HCT116 (cell line): ENCODE data around the gene LUC7L. TPM values are rescaled to one million over a fixed set of nuclear protein-coding genes. Genes with fewer than 3 reads are reported as not detected.

Experiments
- ATAC-seq: fragments of 200-7000 bp; cut with Tn5 transposase; 2 replicates; pipeline ENCODE4 v1.9.1; 2020; ENCODE audit warnings: mild to moderate bottlenecking, moderate library complexity
- BruUV-seq: library from RNA; stranded (reverse); fragments of 400-500 nt; replicated peaks from 2 replicates; lab custom pipeline; 2021; lab: Mats Ljungman, UMichigan
- CTCF ChIA-PET: fragments of 300-600 bp; sonication (Branson Sonifier 250); formaldehyde crosslinking; loops from one replicate; lab custom pipeline; 2021; ENCODE audit warnings: antibody characterized with exemption; lab: Charles Lee
- POLR2A ChIA-PET: fragments of 300-600, 350-600 bp; sonication (Branson Sonifier 250); formaldehyde crosslinking; loops from one replicate; lab custom pipeline; 2021; ENCODE audit warnings: antibody characterized with exemption; lab: Charles Lee
- RAD21 ChIA-PET, 2 experiments: fragments of 300-600 bp; sonication (Branson Sonifier 250); formaldehyde crosslinking; loops; one replicate each; lab custom pipeline; 2023; ENCODE audit warnings: low total read pairs in 2 of 2; ENCODE audit not compliant: uncharacterized antibody in 2 of 2, unreplicated experiment in 2 of 2, low non-redundant PET in 1 of 2; lab: Charles Lee
- DNase-seq: peaks from one replicate; pipeline ENCODE4 v3.0.0-alpha.2; 2010; ENCODE audit warnings: low read depth, low spot score
- H2AFZ ChIP-seq: fragments of 200-600 bp; shearing (Covaris generic), sonication (generic); 2 replicates; pipeline ENCODE4 v1.6.1; 2017; ENCODE audit warnings: low read depth, mixed run types, mixed read lengths, antibody characterized with exemption, low read length; ENCODE audit not compliant: poor library complexity, severe bottlenecking
- H3K27ac ChIP-seq: 2 replicates; pipeline ENCODE4 v1.5.1; 2012; ENCODE audit warnings: low read depth, low read length
- H3K27me3 ChIP-seq: fragments of 200-600 bp; sonication (generic); 2 replicates; pipeline ENCODE4 v1.6.1; 2016; ENCODE audit warnings: mixed run types, low read length, mixed read lengths; ENCODE audit not compliant: insufficient read depth
- H3K36me3 ChIP-seq, 2 experiments: fragments of 200-500 bp in 1 of 2; fragments of 200-600 bp in 1 of 2; sonication (Bioruptor generic) in 1 of 2; sonication (generic) in 1 of 2; 2 replicates each; pipeline versions ENCODE4 v1.5.1 to v1.6.1; 2014 to 2016; ENCODE audit warnings: low read length in 2 of 2, inconsistent platforms in 1 of 2, mixed read lengths in 1 of 2, mixed run types in 1 of 2; ENCODE audit not compliant: insufficient read depth in 2 of 2, control insufficient read depth in 1 of 2
- H3K4me1 ChIP-seq, 2 experiments: fragments of 200-600 bp in 1 of 2; sonication (generic) in 1 of 2; 2 replicates each; pipeline versions ENCODE4 v1.5.1 to v1.6.1; 2012 to 2017; ENCODE audit warnings: low read length in 2 of 2, inconsistent platforms in 1 of 2, mild to moderate bottlenecking in 1 of 2, mixed read lengths in 1 of 2, mixed run types in 1 of 2, moderate library complexity in 1 of 2; ENCODE audit not compliant: insufficient read depth in 2 of 2, control insufficient read depth in 1 of 2
- H3K4me2 ChIP-seq: fragments of 200-600 bp; sonication (generic); 2 replicates; pipeline ENCODE4 v1.6.1; 2017; ENCODE audit warnings: mixed run types, low read length, mixed read lengths
- H3K4me3 ChIP-seq, 2 experiments: fragments of 200-600 bp in 1 of 2; sonication (generic) in 1 of 2; replicated peaks in 1 of 2; 2 replicates each; pipeline ENCODE4 v1.5.1; 2011 to 2016; ENCODE audit warnings: low read length in 2 of 2, control low read depth in 1 of 2, low read depth in 1 of 2, mild to moderate bottlenecking in 1 of 2, mixed read lengths in 1 of 2, mixed run types in 1 of 2
- H3K79me2 ChIP-seq: fragments of 200-600 bp; sonication (generic); 2 replicates; pipeline ENCODE4 v1.6.1; 2017; ENCODE audit warnings: mild to moderate bottlenecking, mixed run types, low read length, moderate library complexity, mixed read lengths; ENCODE audit not compliant: insufficient read depth
- H3K9ac ChIP-seq: fragments of 200-600 bp; sonication (generic); 2 replicates; pipeline ENCODE4 v1.6.1; 2016; ENCODE audit warnings: low read length, mixed read lengths
- H3K9me2 ChIP-seq: fragments of 200-600 bp; sonication (generic), shearing (Covaris generic); 2 replicates; pipeline ENCODE4 v1.6.1; 2017; ENCODE audit warnings: mixed run types, mild to moderate bottlenecking, moderate library complexity; ENCODE audit not compliant: insufficient read depth
- H3K9me3 ChIP-seq, 2 experiments: fragments of 200-500 bp in 1 of 2; fragments of 200-600 bp in 1 of 2; sonication (Bioruptor generic) in 1 of 2; sonication (generic) in 1 of 2; 2 replicates each; pipeline ENCODE4 v1.6.1; 2014 to 2017; ENCODE audit warnings: low read length in 2 of 2, mixed read lengths in 2 of 2, inconsistent platforms in 1 of 2, low read depth in 1 of 2, mild to moderate bottlenecking in 1 of 2, mixed run types in 1 of 2, moderate library complexity in 1 of 2; ENCODE audit not compliant: control insufficient read depth in 1 of 2, insufficient read depth in 1 of 2
- H4K20me1 ChIP-seq: fragments of 200-600 bp; sonication (generic), shearing (Covaris generic); 2 replicates; pipeline ENCODE4 v1.6.1; 2017; ENCODE audit warnings: mixed run types, mild to moderate bottlenecking, moderate library complexity; ENCODE audit not compliant: insufficient read depth
- CBX3 ChIP-seq: IDR thresholded peaks from 2 replicates; pipeline ENCODE4 v1.6.1; 2012; ENCODE audit warnings: low read depth
- CTCF ChIP-seq, 3 experiments: fragments of 200-600 bp in 1 of 3; sonication (generic) in 1 of 3; IDR thresholded peaks in 2 of 3; conservative IDR thresholded peaks in 1 of 3; 2 replicates each; pipeline ENCODE4 v1.5.1; 2012 to 2017; ENCODE audit warnings: low read depth in 2 of 3, low read length in 2 of 3, antibody characterized with exemption in 1 of 3, borderline replicate concordance in 1 of 3, control low read depth in 1 of 3, mild to moderate bottlenecking in 1 of 3, mixed read lengths in 1 of 3, mixed run types in 1 of 3, moderate library complexity in 1 of 3; ENCODE audit not compliant: insufficient read depth in 1 of 3
- EZH2 ChIP-seq: fragments of 200-600 bp; sonication (generic); IDR thresholded peaks from 2 replicates; pipeline ENCODE4 v1.6.1; 2017; ENCODE audit warnings: antibody characterized with exemption, mixed run types
- MAX ChIP-seq: IDR thresholded peaks from 2 replicates; pipeline ENCODE4 v1.6.1; 2012
- REST ChIP-seq: IDR thresholded peaks from 2 replicates; pipeline ENCODE4 v1.6.1; 2012; ENCODE audit warnings: low read depth
- SIN3A ChIP-seq: IDR thresholded peaks from 2 replicates; pipeline ENCODE4 v1.6.1; 2012; ENCODE audit warnings: low read depth
- TCF7L2 ChIP-seq: IDR thresholded peaks from 2 replicates; pipeline ENCODE4 v1.7.0; 2011; ENCODE audit warnings: borderline replicate concordance, inconsistent platforms; ENCODE audit not compliant: insufficient read depth, insufficient read length; ENCODE audit errors: extremely low read depth
- ZNF274 ChIP-seq: fragments of 200-500 bp; sonication (Bioruptor generic); IDR thresholded peaks from 2 replicates; pipeline ENCODE4 v1.6.1; 2014; ENCODE audit warnings: mild to moderate bottlenecking, low read depth, low read length, inconsistent platforms
- intact Hi-C: fragments of 100-400 bp; cut with micrococcal nuclease; formaldehyde crosslinking; loops from 2 replicates; pipeline ENCODE4 v1.10.0; 2022
- total RNA-seq: library from RNA; stranded (reverse); gene quantifications from one replicate; pipeline ENCODE4 v1.2.1, GENCODE V29; 2021; ENCODE audit not compliant: unreplicated experiment

LUC7L gene
- total RNA-seq, 1 experiment from 2014 or later, result 50.5 TPM

GRCh38 chr16:188674-189073 lies 40.6 kb downstream of the LUC7L start:
- BruUV-seq, result TSS peak; percentile 31
- Histone ChIP-seq H3K4me1 (no peaks in the 10 kb centered on the region), H3K79me2 (no peaks in the 10 kb centered on the region), H4K20me1 (no peaks in the 10 kb centered on the region), H3K9me2 (no peaks in the 10 kb centered on the region), H2AFZ (no peak overlapping the region), H3K27ac (no peak overlapping the region), H3K4me2 (no peak overlapping the region), H3K4me3 (no peak overlapping the region), H3K36me3 (peaks cover 0 to 7% of the 10 kb centered on the region in 2 experiments), H3K9me3 (no peaks in the 10 kb centered on the region), H3K27me3 (no peaks in the 10 kb centered on the region), H3K9ac (no peak overlapping the region)
- ATAC-seq (peak; percentile 62; the same call in 1 of the 2 replicates), DNase-seq (no peak)
- intact Hi-C loops, result no loop called here
- POLR2A ChIA-PET, result no interaction called here
- CTCF ChIA-PET, result interaction anchor here (0.7 kb wide), 1 partner anchor 115 kb away, joined by 5 read pairs; no protein-coding TSS in a partner anchor
- RAD21 ChIA-PET, result no interaction called here
- TF ChIP-seq TCF7L2, result no peak
- TF ChIP-seq CBX3, result no peak
- TF ChIP-seq REST, result no peak
- no peak for TF ChIP-seq ZNF274
- no peak for TF ChIP-seq MAX
- no peak for TF ChIP-seq EZH2
- TF ChIP-seq CTCF (IDR thresholded peaks at IDR 0.05 in 2 of 3, conservative IDR thresholded peaks at IDR 0.05 in 1 of 3; ENCODE audit: borderline replicate concordance in 1 of 3, insufficient read depth in 1 of 3, low read depth in 2 of 3, low read length in 2 of 3), result peak in 2 of 3 experiments; percentile 23 to 34; a peak in 2 of 6 replicates
- TF ChIP-seq SIN3A, result no peak
